Measurements from ENCODE around the gene CRB2. TPM values are rescaled to one million over a fixed set of nuclear protein-coding genes. Genes with fewer than 3 reads are reported as not detected.

Gene CRB2
- polyA plus RNA-seq, 3 donors from 2014 or later: 0.04 TPM; not detected in 2

GRCh38 chr9:123378956-123379660 is 23.1 kb downstream of the CRB2 start:
- Mint-ChIP-seq H3K4me3 (no peak overlapping the region), H3K4me1 (no peaks in the 10 kb centered on the region), H3K36me3 (no peaks in the 10 kb centered on the region), H3K27me3 (ENCODE audit: low read depth in 3 of 3) (peaks cover 0 to 5% (median 4%) of the 10 kb centered on the region in 3 donors), H3K27ac (no peak overlapping the region), H3K9me3 (no peaks in the 10 kb centered on the region)
- DNase-seq: no peak

DNA sequence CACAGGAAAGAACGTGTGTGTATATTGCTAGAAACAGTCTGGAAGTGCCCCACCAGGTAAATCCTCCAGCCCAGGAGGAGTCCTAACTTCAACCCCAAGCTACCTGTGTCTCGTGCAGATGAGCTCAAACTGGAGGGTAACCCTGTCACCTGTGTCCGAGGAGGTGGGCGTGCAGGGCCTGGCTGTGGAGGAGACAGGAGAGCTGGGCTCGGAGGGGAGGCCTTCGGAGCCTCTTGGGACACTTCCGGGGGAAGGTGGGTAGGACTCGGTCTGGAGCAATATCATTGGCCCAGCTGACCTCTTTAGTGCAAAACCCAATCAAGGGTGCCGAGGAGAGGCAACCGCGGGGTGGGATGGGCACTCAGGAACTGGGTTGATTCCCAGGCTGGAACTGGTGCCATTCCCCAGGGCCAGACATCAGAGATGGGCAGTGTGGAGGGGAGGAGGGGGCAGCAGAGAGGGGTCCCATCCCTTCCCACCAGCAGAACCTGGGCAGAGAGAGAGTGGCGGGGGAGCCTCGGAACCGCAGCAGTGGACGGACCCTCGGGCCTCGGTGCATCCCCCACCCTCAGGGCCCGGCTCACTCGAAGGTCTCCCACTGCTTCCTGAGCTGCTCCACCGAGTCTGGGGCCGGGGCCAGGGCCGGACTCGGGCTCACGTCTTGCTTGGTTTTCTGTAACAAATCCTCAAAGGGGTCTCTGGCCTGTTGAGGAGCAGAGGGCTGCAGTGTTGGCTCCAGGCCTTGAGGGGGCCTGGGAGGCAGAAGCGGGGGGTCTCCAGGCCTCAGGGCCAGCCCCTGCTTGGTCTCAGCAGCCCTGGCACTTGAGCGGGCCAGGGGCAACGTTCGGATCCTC is 25.1 kb downstream of the CRB2 start:
- no peak for DNase-seq
- Mint-ChIP-seq H3K27ac (no peak overlapping the region), H3K36me3 (no peaks in the 10 kb centered on the region), H3K9me3 (no peaks in the 10 kb centered on the region), H3K4me1 (no peaks in the 10 kb centered on the region), H3K4me3 (no peak overlapping the region), H3K27me3 (ENCODE audit: low read depth in 3 of 3) (peaks cover 2 to 4% (median 3%) of the 10 kb centered on the region in 3 donors)

DNA sequence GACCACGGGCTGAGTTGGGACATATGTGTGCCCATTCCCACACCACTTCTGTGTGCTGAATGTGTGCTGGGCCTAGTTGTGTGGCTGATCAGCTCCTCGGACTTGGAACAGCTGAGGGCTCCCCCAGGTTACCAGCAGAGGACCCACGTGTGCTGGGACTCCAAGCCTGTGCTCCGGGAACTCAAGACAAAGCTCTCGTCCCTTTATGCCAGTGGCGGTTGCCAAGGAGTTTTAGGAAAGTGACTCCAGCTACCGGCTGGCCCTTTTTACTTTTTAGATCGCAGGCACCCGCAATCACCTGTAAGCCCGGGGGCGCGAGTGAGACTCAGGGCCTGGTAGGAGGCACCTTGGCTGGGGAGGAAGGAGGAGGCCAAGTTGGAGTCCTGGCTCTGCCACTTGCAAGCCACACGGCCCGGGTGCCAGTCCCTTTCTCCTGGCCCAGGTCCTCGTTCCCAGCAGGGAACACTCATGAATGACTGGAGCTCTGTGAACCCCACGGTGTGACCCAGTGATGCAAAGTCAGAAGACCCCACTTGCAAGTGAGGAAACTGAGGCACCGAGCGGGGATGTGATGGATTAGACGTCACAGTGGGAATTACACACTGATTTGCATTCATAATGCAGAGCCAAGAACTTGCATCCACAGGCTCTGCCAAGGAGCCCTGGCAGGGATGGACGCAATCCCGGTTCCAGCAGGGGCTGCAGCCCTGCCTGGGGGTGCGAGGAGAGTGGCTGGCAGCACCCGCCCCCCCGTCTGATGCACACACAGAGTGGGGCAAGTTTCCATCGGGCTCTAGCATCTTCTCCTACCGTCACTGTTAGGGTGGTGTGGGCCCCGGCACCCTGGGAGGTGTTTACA is 26.9 kb downstream of the CRB2 start:
- Mint-ChIP-seq H3K4me3 (no peak overlapping the region), H3K36me3 (no peaks in the 10 kb centered on the region), H3K9me3 (no peaks in the 10 kb centered on the region), H3K27me3 (ENCODE audit: low read depth in 3 of 3) (peaks cover 0 to 3% (median 0%) of the 10 kb centered on the region in 3 donors), H3K4me1 (no peaks in the 10 kb centered on the region), H3K27ac (no peak overlapping the region)
- no peak for DNase-seq

GRCh38 chr9:123383512-123384170 is 27.6 kb downstream of the CRB2 start:
- H3K4me3 Mint-ChIP-seq: no peak overlapping the region
- no peak for DNase-seq
- H3K9me3 Mint-ChIP-seq: no peaks in the 10 kb centered on the region
- no peaks in the 10 kb centered on the region for H3K4me1 Mint-ChIP-seq
- H3K27me3 Mint-ChIP-seq (ENCODE audit: low read depth in 3 of 3): peaks cover 0 to 3% (median 0%) of the 10 kb centered on the region in 3 donors
- no peaks in the 10 kb centered on the region for H3K36me3 Mint-ChIP-seq
- no peak overlapping the region for H3K27ac Mint-ChIP-seq

GRCh38 chr9:123387686-123388085 is 31.7 kb downstream of the CRB2 start:
- Mint-ChIP-seq H3K9me3 (no peaks in the 10 kb centered on the region), H3K27me3 (ENCODE audit: low read depth in 3 of 3) (peaks cover 0 to 4% (median 3%) of the 10 kb centered on the region in 3 donors), H3K4me3 (no peak overlapping the region), H3K36me3 (peaks cover 0 to 3% (median 0%) of the 10 kb centered on the region in 3 donors), H3K4me1 (no peaks in the 10 kb centered on the region), H3K27ac (no peak overlapping the region)
- no peak for DNase-seq

DNA sequence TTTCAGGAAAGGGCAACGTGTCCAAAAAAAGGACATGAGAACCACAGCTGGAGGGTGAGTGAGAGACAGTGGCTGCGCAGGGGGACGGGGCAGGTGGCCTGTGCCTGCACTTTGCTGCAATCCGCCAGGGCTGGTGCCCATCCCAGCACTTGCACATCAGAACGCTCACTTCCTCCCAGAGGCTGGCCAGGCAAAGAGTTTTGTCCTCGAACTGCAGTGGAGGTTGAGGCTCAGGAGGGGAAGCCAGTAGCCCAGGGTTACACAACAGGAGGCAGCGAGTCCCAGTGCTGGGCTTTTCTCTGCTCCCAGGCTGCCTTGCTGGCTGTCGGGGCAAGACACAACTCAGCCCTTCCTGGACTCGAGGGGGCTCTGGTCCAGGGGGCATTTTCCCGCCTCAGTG is 33.1 kb downstream of the CRB2 start:
- Mint-ChIP-seq H3K36me3 (peaks cover 0 to 3% (median 0%) of the 10 kb centered on the region in 3 donors), H3K4me3 (no peak overlapping the region), H3K27ac (no peak overlapping the region), H3K4me1 (no peaks in the 10 kb centered on the region), H3K9me3 (no peaks in the 10 kb centered on the region), H3K27me3 (ENCODE audit: low read depth in 3 of 3) (peaks cover 0 to 5% (median 3%) of the 10 kb centered on the region in 3 donors)
- no peak for DNase-seq

DNA sequence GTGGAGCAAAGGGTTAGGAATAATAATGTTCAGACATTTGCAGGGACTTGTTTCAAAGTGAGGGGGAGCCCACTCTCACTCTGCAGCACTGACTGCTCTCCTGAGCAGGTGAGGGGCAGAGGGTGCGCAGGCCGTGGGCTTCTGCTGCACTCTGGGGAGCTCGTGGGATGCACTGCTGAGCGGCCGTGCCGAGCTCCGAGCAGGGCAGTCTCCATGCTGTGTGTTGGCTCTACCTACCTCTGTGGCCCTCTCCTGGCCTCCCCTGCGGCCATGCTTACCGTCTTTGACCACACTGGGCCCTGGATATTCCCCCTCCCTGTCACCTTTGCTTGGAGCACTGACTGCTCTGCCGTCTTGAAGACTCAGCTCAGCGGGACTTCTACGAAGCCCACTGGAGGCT is 33.7 kb downstream of the CRB2 start:
- peaks cover 0 to 3% (median 0%) of the 10 kb centered on the region in 3 donors for H3K36me3 Mint-ChIP-seq

DNA sequence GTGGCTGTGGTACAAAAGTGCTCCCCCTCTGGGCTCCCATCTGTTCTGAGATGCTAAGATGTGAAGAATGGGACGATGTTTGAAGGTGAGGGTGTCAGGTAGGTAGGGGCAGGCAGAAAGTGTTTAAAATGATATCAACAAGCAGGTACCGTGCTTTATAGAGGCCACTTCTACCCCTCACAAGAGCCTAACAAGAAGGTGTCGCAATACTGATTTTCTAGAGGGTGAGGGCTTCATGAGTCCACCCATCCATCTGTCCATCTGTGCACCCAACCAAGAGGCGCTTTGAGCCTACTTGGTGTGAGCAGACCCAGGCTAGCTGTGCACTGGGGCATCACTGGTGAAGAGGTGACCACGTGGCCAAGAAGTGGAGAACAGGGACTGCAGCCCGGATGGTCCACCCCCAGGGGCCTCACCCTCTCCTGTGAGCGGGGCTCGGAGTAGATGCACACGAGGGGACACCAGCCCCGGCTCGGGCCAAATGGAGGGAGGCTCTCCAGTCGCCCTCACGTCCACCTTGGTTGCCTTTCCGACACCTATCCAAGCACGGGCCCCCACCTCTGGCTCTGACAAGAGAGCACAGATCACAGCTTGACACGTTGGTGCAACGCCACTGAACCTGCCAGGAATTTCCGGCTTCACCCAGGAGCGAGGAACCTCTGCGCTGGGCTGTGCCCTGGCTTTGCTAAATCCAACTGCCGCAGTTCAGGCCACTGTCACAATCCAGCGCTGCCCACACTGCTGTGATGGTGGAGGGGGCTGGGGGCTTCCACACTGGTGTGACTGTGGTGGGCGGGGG is 34.5 kb downstream of the CRB2 start:
- H3K27ac Mint-ChIP-seq: peak overlapping the region in 2 of 6 donors; percentile 29 to 34
- peaks cover 0 to 6% (median 2%) of the 10 kb centered on the region in 3 donors for H3K27me3 Mint-ChIP-seq (ENCODE audit: low read depth in 3 of 3)
- no peak for DNase-seq
- no peak overlapping the region for H3K4me3 Mint-ChIP-seq
- no peaks in the 10 kb centered on the region for H3K9me3 Mint-ChIP-seq
- no peaks in the 10 kb centered on the region for H3K4me1 Mint-ChIP-seq
- peaks cover 0 to 3% (median 0%) of the 10 kb centered on the region in 3 donors for H3K36me3 Mint-ChIP-seq

More for the DNA sequence above, 33.7 kb downstream of the CRB2 start:
- Mint-ChIP-seq H3K27ac (no peak overlapping the region), H3K4me1 (no peaks in the 10 kb centered on the region), H3K9me3 (no peaks in the 10 kb centered on the region), H3K4me3 (no peak overlapping the region), H3K27me3 (ENCODE audit: low read depth in 3 of 3) (peaks cover 0 to 6% (median 3%) of the 10 kb centered on the region in 3 donors)
- DNase-seq: no peak

GRCh38 chr9:123391233-123391632 is 35.2 kb downstream of the CRB2 start:
- no peak overlapping the region for H3K4me3 Mint-ChIP-seq
- H3K27me3 Mint-ChIP-seq (ENCODE audit: low read depth in 3 of 3): peaks cover 2 to 6% (median 2%) of the 10 kb centered on the region in 3 donors
- H3K9me3 Mint-ChIP-seq: no peaks in the 10 kb centered on the region
- no peak for DNase-seq
- H3K36me3 Mint-ChIP-seq: peaks cover 0 to 3% (median 0%) of the 10 kb centered on the region in 3 donors
- H3K4me1 Mint-ChIP-seq: no peaks in the 10 kb centered on the region
- no peak overlapping the region for H3K27ac Mint-ChIP-seq

GRCh38 chr9:123391946-123392345 is 35.9 kb downstream of the CRB2 start:
- Mint-ChIP-seq H3K27me3 (ENCODE audit: low read depth in 3 of 3) (peaks cover 2 to 6% (median 2%) of the 10 kb centered on the region in 3 donors), H3K9me3 (no peaks in the 10 kb centered on the region), H3K4me1 (no peaks in the 10 kb centered on the region), H3K36me3 (peaks cover 0 to 3% (median 0%) of the 10 kb centered on the region in 3 donors), H3K4me3 (no peak overlapping the region), H3K27ac (no peak overlapping the region)
- DNase-seq: no peak

DNA sequence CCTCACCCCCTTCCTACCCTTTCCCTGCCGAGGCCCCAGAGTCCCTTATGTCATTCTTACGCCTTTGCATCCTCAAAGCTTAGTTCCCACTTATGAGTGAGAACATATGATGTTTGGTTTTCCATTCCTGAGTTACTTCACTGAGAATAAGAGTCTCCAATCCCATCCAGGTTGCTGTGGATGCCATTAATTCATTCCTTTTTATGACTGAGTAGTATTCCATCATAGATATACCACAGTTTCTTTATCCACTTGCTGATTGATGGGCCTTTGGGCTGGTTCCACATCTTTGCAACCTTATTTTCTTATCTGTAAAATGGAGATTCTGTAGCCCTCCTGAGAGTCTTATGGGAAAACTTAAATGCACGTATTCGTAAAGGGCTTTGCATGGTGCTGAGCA is 36.8 kb downstream of the CRB2 start:
- H3K9me3 Mint-ChIP-seq: no peaks in the 10 kb centered on the region
- H3K27me3 Mint-ChIP-seq (ENCODE audit: low read depth in 3 of 3): peaks cover 2 to 7% (median 2%) of the 10 kb centered on the region in 3 donors
- H3K4me3 Mint-ChIP-seq: no peak overlapping the region
- no peak for DNase-seq
- H3K27ac Mint-ChIP-seq: no peak overlapping the region
- H3K36me3 Mint-ChIP-seq: peaks cover 0 to 3% (median 0%) of the 10 kb centered on the region in 3 donors
- H3K4me1 Mint-ChIP-seq: no peaks in the 10 kb centered on the region

GRCh38 chr9:123394291-123395235 is 38.6 kb downstream of the CRB2 start:
- H3K9me3 Mint-ChIP-seq: no peaks in the 10 kb centered on the region
- H3K27me3 Mint-ChIP-seq (ENCODE audit: low read depth in 3 of 3): peaks cover 2 to 6% (median 2%) of the 10 kb centered on the region in 3 donors
- H3K27ac Mint-ChIP-seq: no peak overlapping the region
- no peak overlapping the region for H3K4me3 Mint-ChIP-seq
- peaks cover 0 to 3% (median 0%) of the 10 kb centered on the region in 3 donors for H3K36me3 Mint-ChIP-seq
- DNase-seq: no peak
- H3K4me1 Mint-ChIP-seq: no peaks in the 10 kb centered on the region
